Colonic mucosa (tissue), 4 donors: Measurements from ENCODE around the gene BPIFA1. TPM values are rescaled to one million over a fixed set of nuclear protein-coding genes. Genes with fewer than 3 reads are reported as not detected.

ENCODE experiments used
- DNase-seq: peaks from one replicate; pipeline ENCODE4 v3.0.0-alpha.2; 2020
- H3K27ac ChIP-seq: fragments of 200-600 bp; one replicate; pipeline ENCODE4 v1.8.0; 2021
- H3K27me3 ChIP-seq: fragments of 200-600 bp; one replicate; pipeline ENCODE4 v1.8.0; 2021
- H3K36me3 ChIP-seq: fragments of 200-600 bp; one replicate; pipeline ENCODE4 v1.8.0; 2021
- H3K4me1 ChIP-seq: fragments of 200-600 bp; one replicate; pipeline ENCODE4 v1.8.0; 2021; ENCODE audit warnings: mild to moderate bottlenecking
- H3K4me3 ChIP-seq: fragments of 200-600 bp; one replicate; pipeline ENCODE4 v1.8.0; 2021
- H3K9ac ChIP-seq, 2 donors: one replicate each; pipeline ENCODE4 v1.7.0; 2013; ENCODE audit warnings: control low read depth in 2 of 2, low read depth in 2 of 2, low read length in 2 of 2
- H3K9me3 ChIP-seq: fragments of 200-600 bp; one replicate; pipeline ENCODE4 v1.8.0; 2021
- intact Hi-C: fragments of 100-400 bp; cut with DNase I; formaldehyde crosslinking; loops from one replicate; pipeline ENCODE4 v1.14.1; 2022
- total RNA-seq, 2 donors: library from RNA; stranded (reverse); fragmentation: NEBNext Ultra II Directional in 1 of 2; extraction: Animal tissue kit (Norgen Biotek cat#: 25700) in 1 of 2; gene quantifications; one replicate each; pipeline ENCODE4 v1.2.1, GENCODE V29; 2021
- TF ChIP-seq, protein P1 (sequence below): fragments of 200-600 bp; IDR thresholded peaks from one replicate; pipeline ENCODE4 v1.8.0; 2022; ENCODE audit warnings: antibody characterized with exemption, mild to moderate bottlenecking
- donor health status: healthy.
- donor health status: DM: no; HTN: no; CAD: no.
- donor health status: DM: no; HTN: no; CAD: no.

BPIFA1 gene
- total RNA-seq, 2 donors from 2014 or later = not detected

GRCh38 chr20:33231237-33231636 lies 4.6 kb upstream of the BPIFA1 start:
- no peaks in the 10 kb centered on the region for H3K36me3 ChIP-seq
- no peak overlapping the region for H3K9ac ChIP-seq
- H3K27ac ChIP-seq = no peak overlapping the region
- DNase-seq = no peak
- TF ChIP-seq, protein P1, sequence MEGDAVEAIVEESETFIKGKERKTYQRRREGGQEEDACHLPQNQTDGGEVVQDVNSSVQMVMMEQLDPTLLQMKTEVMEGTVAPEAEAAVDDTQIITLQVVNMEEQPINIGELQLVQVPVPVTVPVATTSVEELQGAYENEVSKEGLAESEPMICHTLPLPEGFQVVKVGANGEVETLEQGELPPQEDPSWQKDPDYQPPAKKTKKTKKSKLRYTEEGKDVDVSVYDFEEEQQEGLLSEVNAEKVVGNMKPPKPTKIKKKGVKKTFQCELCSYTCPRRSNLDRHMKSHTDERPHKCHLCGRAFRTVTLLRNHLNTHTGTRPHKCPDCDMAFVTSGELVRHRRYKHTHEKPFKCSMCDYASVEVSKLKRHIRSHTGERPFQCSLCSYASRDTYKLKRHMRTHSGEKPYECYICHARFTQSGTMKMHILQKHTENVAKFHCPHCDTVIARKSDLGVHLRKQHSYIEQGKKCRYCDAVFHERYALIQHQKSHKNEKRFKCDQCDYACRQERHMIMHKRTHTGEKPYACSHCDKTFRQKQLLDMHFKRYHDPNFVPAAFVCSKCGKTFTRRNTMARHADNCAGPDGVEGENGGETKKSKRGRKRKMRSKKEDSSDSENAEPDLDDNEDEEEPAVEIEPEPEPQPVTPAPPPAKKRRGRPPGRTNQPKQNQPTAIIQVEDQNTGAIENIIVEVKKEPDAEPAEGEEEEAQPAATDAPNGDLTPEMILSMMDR = no peak
- H3K27me3 ChIP-seq = no peaks in the 10 kb centered on the region
- intact Hi-C loops = no loop called here
- H3K4me1 ChIP-seq = no peaks in the 10 kb centered on the region
- H3K9me3 ChIP-seq = no peaks in the 10 kb centered on the region
- H3K4me3 ChIP-seq = no peak overlapping the region

- Histone ChIP-seq H3K9me3 (no peaks in the 10 kb centered on the region), H3K4me3 (no peak overlapping the region), H3K27ac (no peak overlapping the region), H3K4me1 (no peaks in the 10 kb centered on the region), H3K36me3 (no peaks in the 10 kb centered on the region), H3K9ac (no peak overlapping the region), H3K27me3 (no peaks in the 10 kb centered on the region)
- intact Hi-C loops = no loop called here
- DNase-seq = no peak
- TF ChIP-seq, protein P1 = no peak
Measured at GRCh38 chr20:33232486-33233072, 3.2 kb upstream of the BPIFA1 start.

- Histone ChIP-seq H3K36me3 (no peaks in the 10 kb centered on the region), H3K27ac (no peak overlapping the region), H3K4me1 (no peaks in the 10 kb centered on the region), H3K9ac (no peak overlapping the region), H3K27me3 (no peaks in the 10 kb centered on the region), H3K9me3 (no peaks in the 10 kb centered on the region), H3K4me3 (no peak overlapping the region)
- intact Hi-C loops = no loop called here
- TF ChIP-seq, protein P1 = no peak
- no peak for DNase-seq
Measured at GRCh38 chr20:33233129-33233774, 2.5 kb upstream of the BPIFA1 start.

- no peak for DNase-seq
- no peaks in the 10 kb centered on the region for H3K9me3 ChIP-seq
- H3K4me1 ChIP-seq = no peaks in the 10 kb centered on the region
- H3K27me3 ChIP-seq = no peaks in the 10 kb centered on the region
- intact Hi-C loops = no loop called here
- TF ChIP-seq, protein P1 = no peak
- no peak overlapping the region for H3K4me3 ChIP-seq
- H3K27ac ChIP-seq = no peak overlapping the region
- no peaks in the 10 kb centered on the region for H3K36me3 ChIP-seq
- no peak overlapping the region for H3K9ac ChIP-seq
Measured at GRCh38 chr20:33234050-33234449, 1.7 kb upstream of the BPIFA1 start.

DNA sequence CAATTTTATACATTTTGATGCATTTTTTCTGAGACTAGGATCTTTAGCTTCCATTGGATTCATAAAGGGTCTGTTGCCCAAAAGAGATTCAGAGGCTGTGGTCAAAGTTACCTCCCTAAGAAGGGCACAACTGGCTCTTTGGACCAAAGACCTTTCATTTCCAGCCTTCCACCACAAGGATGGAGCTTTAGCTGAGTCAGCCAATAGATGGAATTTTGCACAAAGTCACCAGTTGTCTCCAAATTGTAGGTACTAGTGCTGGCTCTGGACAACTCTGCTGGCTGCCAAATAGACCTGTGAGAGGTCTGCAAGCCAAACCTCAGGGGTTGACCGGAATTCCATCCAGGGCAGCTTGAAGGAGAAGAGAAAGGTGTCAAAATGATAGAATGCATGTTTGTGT lies 555 bp downstream of the BPIFA1 start:
- Histone ChIP-seq H3K36me3 (no peaks in the 10 kb centered on the region), H3K27ac (no peak overlapping the region), H3K9me3 (no peaks in the 10 kb centered on the region), H3K4me3 (no peak overlapping the region), H3K27me3 (no peaks in the 10 kb centered on the region), H3K9ac (no peak overlapping the region), H3K4me1 (no peaks in the 10 kb centered on the region)
- TF ChIP-seq, protein P1 = no peak
- intact Hi-C loops = no loop called here
- no peak for DNase-seq
